GM21447 (cell line): ENCODE measurements around the gene MYOCD.

Source experiments
- ATAC-seq: cut with Tn5 transposase; IDR thresholded peaks from one replicate; pipeline ENCODE4 v1.9.1; 2021; ENCODE audit not compliant: unreplicated experiment

MYOCD gene

DNA sequence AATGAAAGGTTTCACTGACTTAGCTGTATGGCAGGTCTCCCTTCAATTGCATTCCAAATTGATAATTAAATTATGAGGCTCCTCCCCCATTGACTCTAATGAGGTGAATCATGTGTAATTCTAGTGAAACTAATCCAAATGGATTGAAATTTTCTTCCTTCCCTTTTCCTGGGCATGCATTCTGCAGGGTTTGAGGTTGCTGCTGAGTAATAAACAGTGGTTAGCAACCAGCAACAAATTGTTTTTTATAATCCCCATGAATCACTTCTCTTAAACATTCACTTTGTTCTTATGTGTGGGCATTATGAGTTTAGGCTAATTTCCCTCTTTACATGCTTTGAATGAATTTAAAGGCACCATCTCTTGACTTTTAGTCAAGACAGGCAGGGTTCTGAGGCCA, 43.4 kb downstream of the MYOCD start:
- ATAC-seq: no peak

DNA sequence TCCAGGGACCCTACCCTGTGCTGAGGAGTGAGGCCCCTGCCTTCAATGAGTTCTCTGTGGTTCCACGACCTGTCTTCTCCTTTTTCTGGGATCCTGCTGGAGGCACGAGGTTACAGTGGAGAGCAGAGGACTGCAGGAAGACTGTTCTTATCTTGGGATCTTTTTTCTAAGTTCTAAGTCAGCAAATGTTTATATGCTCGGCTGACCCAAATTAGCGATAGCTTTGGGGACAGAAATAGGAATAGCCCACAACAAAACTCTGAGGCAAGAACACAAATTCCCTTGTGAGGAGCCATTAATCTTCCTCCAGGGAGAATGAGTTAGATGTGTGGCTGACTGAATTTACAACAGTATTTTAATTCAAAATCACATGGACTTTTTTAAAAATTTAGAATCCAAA, 46.7 kb downstream of the MYOCD start:
- ATAC-seq: no peak

DNA sequence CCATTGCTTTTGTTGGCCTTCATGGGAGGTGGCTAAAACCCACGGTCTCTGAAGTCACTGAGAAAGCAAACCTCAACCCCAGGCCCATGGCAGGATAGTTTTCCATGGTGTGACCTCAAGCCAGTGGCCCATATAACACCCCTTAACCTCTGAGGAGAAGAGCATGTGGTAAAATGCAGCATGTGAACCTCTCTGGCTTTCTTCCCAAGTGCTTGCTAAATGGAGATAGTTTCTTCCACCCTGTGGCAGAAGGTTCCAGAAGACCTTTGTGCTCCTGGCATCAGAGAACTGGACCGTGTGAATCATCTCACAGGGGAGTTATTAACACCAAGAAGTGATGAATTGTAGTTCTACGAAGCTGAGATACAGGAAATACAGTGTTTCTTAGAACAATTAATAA, 47.3 kb downstream of the MYOCD start:
- ATAC-seq: no peak

DNA sequence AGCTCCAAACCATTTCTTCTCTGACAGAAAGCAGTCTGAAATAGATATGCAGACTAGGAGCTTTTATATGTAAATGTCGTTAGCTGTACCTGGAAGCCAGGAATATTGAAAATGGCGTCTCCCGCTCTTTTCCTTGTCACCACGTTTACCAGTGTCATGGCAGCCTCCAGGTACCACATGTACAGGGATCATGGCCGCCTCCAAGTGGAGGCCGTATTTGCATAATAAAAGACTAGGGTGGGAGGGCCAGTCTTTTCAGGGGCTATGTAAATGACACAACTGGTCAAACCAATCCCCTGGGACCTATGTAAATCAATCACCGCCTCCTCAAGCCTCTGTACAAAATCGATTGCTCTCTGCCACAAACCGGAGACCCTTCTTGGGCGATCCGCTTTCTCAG, 54.3 kb downstream of the MYOCD start:
- ATAC-seq: no peak

DNA sequence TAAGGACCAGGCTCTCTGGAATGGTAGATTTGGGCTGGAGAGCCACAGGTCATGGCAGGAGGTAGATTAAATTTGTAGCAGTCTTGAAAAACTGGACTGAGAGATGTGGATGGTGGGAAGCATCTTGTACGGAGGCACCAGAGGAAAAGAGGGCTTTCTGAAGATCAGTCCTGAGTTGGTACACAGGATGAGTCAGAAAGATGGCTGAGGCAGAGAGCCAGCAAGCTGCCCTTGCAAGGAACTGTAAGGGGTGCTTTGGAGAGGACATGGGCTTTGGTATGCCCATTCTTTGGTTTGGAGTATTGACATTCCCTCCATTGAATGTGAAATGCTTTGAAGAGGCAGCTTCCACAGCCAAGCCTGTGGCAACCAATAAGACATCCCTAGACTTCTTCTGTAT, 55.9 kb downstream of the MYOCD start:
- no peak for ATAC-seq

DNA sequence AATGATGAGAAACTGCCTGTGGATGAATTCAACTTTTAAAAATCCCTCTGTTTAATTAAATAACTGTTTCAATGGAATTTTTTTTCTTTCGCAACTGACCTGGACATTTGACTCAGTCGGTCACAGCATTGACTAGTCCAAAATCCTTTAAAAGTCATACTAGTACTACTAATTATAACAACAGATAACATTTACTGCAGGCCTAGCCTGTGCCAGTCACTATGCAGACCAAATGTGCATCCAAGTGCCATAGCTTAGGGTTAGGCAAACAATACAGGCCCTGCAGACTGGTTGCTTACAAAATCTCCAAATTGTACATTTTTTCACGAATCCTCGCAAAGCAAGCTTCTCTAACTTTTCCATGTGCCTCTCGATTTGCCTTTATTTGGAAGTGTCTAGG, 56.6 kb downstream of the MYOCD start:
- ATAC-seq: no peak

DNA sequence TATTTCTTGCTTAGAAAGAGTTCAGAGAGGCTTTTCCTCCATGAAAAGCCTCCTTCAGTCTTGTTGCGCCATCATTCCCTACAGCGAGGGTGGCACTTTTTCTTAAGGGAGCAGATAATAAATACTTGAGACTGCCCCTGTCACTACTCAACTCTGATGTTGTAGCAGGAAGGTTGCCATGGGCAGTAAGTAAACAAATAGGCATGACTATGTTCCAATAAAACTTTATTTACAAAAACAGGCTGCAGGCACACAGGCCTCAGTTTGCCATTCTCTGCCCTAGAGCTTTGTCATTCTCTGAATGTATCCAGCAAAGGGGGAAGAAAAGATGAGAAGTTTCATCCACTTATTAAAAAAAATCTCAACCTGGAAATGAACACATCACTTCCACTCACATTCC, 60.4 kb downstream of the MYOCD start:
- ATAC-seq: no peak

DNA sequence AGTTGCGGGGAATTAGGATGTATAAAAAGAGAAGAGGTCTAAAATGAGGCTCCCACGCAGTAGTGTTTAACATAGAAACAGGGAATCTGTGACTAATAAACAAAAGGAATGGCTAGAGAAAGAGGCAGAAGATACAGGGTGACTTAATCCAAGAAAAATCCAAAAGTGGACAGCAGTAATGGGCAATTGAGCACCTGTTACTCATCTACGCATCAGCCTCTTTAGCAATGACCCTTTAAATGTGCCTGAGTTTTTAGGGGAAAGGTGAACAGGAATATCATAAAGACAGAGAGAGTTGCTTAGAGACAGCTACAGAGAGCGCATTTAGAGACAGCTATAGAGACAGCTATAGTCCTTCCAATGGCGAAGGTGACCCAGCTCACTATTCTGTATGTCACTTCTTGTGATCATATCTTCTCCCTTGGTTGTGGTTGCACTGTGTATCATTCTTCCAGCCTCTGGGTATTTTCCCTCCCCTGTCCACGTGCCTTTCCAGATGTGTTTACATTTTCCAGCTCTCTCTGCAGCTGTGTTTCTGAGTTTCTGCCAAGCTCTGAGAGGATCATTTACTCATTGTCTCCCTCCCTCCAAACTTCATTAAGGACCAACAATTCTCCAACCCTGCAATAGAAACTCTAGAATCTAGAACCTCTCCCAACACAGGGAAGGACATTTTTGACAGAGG, 61.5 kb downstream of the MYOCD start:
- no peak for ATAC-seq

DNA sequence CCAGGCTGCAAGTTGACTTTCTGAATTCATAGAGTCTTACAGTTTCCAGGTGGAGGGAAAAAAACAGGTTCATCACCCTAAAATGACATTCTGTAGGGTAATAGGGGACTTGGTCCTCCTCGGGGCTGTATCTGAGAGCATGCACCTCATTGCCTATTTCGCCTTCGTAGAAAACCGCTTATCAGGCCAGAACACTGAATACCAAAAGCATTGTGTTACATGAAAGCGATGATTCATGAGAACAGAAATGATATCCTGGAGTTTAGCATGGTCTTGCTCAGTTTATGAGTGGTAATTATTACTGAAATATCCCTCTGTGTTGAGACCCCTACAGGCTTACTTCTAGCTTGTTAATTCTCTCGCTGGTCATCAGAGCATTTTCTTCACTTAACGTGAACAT, 62.2 kb downstream of the MYOCD start:
- no peak for ATAC-seq

DNA sequence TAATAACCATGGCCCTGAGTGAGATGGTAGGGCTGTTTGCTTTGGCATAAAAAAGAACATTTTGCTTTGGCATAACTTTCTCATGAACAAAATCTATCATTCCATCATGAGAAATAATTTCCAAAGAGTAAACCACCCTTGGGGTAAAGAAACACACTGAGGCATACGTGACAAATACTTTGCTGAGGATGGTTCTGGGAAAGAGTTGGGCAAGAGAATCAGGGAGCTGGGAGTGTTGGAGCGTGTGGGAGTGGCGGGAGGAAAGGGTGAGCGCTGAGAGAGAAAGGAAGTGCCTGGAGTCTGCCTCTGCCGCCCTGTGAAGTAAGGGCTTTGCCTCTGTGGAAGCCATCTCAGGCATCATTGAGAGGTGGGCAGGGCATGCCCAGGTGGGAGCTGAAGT, 63.4 kb downstream of the MYOCD start:
- no peak for ATAC-seq

DNA sequence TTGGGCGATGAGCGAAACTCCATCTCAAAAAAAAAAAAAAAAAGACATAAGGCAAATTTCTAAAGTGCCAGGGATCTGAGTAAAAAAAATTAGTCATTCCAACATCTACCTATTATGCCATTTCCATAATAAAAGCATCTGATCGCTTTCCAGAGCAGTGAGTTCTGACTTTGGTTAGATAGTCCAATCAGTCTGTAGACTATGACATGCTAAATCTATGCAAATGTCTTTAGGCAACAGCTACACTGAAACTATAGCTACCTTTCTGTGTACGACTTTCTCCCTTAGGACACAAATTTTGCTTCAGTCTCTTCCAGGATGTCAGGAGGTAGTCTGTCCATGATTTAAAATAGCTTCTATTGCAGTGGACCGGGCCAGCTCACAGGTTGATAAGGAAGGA, 64.7 kb downstream of the MYOCD start:
- ATAC-seq: no peak

DNA sequence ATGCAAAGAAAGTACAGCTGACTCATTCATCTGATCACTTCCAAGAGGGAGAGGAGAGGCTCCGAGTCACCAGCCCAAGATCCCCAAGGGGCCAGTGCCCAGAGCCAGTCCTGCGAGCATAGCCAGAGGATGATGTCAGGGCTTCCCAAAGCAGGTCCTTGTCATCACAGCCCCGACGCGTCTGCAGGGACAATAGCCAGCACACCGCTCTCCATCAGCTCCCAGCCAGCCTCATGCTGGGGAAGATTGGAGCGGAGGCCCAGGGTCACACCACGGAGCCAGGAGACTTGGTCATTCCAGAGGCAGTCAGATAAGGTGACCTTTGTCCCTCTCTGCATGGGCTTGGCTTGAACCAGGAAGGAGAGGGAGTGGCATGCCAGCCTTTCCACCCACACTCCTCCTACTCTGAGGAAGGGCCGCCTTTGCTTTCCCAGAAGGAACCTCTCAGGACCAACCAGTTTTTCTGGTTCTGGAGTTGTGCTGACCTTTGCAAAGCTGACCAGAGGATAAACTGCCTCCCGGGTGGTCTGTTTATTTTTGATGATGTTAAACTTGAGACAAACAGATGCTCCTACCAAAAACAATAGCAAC, 65.3 kb downstream of the MYOCD start:
- no peak for ATAC-seq

DNA sequence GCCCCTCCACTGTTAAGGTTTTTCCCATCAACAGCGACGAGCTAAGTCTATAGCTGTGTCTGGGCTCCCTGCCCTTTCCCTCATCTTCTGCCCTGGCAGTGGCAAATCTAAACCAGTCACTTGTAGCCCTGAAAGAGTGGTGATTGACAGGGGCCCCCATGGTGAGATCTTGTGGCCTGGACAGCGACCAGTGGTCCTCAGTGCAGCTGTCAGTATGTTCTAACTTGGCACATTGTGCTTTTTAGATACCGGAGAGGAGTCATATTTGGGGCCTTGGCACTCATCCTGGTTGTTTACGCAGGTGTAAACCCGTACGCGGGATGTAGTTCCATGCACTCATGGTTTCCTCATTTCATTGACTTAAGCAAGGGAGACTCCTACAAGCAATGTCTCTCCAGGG, 66.1 kb downstream of the MYOCD start:
- no peak for ATAC-seq

DNA sequence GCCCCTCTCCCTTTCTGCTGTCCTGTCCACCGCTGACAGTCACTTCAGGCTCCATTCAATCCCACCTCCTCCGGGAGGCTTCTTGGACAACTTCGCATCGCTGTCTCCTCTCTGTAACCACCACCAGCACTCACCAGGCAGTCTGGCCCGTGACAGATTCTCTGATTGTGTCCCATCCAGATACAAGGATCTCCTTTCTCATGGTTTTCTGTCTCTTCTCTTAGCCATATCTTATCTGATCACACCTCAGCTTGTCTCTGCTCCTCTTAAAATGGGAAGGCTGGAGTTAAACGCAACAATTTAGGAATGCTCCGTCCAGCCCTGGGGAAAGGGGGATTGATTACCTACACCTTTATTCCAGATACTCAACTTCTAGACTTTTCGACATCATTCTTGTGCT, 66.7 kb downstream of the MYOCD start:
- ATAC-seq: no peak

DNA sequence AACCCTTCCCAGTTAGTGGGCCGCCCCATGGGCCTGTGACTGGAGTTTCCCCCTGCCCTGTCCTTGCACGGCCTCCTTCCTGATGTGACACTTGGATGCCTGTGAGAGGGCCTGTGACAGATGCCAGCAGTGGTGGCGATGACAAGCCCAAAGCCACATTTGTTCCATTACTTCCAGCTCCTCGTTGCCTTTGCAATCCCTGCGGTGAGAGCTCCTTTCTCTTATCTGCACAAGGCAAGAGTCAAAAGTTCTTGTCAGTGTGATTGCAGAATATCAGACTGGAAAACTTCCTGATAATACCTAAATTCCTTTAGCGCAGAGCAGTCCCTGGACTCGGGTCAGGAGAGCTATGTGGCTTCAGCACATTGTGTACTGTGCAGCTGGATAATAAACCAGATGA, 69.2 kb downstream of the MYOCD start:
- ATAC-seq: no peak

DNA sequence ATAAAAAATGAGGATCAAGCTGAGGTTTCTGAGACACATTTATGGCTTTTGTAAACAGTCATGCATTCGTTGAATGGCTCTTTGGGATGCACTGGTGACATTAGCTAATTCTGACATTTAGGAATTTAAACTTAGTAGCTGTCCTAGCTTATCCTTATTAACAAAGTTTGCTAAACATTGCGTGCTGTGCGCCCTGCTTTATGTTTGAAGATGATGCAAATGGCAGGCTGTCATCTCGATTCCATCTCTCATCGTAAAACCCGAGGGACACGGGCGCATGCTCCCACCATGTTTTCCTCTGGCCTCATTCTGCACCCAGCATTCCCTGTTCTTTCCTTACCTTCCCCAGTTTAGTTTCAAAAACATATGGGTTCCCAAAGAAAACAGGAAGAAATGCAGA, 69.8 kb downstream of the MYOCD start:
- ATAC-seq: no peak

DNA sequence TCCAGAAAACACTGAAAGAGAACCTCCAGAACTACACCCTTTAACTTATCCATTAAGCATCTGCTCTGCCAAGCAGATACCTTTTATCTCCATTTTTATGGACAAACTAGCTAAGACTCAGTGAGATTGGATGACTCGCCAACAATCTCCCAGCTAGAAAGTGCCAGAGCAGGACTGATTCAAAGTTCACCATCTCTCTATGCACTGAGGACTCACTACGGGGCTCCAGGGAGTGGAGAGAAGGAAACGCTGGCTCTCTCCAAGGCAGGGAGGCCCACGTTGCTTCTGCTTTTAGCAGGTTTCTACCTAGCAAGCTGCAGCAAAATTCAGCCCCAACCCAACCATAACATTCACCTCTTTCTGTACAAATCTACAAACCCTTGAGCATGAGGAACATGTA, 70.8 kb downstream of the MYOCD start:
- no peak for ATAC-seq

DNA sequence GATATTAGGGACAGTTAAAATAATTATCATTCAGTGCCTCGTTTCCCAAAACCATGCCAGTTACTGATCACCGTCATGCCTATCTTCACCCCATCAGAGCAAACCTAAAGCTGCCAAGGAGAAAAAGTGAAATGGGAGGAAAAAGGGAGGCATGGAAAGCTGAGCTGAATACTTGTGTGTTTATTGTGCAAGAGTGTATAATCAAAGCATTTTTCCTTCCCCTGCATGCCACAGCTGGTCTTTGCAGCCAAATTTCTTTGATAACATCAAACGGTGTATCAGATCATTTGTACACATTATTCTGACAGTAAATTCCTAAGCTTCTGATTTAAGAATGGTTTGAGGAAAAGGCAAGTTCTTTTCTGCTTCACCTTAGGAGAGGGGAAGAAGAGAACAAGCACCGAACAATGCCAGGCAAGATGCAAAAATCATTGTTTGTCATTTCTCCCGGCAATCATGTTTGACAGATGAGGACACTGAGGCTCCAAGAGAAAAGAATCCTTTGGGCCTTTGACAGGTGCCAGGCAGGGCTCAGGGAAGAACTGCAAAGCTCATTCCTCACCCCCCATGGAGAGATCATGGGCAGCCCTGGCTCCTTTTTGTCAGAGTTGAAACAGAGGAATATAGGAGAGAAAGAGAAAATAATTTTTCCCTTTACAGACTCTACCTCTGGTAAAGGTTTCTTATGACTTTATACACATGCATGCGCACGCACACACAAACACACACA, 72.2 kb downstream of the MYOCD start:
- no peak for ATAC-seq

DNA sequence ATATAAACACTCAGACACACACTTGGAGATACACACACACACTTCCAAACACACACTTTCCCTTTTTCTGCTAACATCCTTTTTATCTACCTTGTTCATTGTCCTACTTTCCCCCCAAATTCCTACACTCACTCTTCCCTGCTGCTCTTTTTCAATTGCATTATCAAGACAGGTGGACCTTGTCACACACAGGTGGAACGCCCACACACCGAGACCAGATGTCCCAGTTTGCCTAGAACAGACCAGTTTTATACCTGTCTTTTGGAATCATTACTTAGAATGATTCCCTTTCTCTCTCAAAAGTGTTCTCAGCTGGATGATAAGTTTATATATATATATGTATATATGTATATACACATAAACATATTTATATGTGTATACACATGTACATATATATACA, 72.9 kb downstream of the MYOCD start:
- no peak for ATAC-seq

DNA sequence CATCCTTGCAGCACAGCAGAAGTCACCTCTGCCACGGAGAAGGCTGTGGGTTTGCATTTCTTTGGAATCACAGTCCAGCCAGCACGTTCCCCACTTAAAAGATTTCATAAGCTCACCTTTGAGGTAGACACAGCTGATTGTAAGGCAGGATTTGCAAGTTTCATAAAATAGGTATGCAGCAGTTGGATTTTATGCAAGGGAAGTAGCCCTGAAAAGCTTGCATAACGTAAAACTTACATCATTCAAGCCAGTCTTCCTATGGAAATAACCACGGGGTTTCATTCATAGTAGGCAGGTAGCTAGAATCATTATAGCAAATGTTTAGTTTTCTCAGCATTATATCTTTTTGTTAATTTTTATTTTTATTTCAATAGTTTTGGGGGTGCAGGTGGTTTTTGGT, 73.8 kb downstream of the MYOCD start:
- ATAC-seq: no peak

DNA sequence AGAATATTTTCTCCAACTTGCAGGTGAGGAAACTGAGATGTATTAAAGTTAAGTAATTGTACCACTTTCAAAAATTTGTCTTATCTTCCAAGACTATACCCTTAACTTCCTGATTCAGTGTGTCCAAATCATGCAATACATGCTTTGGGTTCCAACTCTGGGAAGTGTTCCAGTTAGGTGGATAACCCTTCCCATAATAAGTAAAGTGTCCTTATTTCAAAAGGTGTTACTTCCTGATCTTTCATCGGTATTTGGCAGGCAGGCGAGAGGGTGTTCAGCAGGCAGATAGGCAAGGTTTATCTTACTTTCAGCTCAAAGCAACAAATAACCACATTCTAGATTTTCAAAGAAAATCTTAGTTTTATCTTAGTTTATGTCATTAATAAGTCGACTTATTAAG, 77.4 kb downstream of the MYOCD start:
- no peak for ATAC-seq

DNA sequence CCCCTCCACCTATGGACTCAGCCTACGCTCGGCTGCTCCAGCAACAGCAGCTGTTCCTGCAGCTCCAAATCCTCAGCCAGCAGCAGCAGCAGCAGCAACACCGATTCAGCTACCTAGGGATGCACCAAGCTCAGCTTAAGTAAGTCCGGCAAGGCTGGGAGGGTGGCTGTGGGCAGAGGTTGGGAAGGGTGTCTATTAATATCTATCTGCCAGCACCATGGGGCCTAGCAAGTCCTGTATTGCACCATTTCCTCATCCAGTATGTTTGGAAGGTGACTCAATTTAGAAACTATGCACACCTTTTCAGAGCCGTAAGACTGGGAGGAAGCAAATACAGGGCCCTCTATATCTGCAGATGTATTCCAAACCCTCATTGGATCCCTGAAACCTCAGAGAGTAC, 78.6 kb downstream of the MYOCD start:
- no peak for ATAC-seq

DNA sequence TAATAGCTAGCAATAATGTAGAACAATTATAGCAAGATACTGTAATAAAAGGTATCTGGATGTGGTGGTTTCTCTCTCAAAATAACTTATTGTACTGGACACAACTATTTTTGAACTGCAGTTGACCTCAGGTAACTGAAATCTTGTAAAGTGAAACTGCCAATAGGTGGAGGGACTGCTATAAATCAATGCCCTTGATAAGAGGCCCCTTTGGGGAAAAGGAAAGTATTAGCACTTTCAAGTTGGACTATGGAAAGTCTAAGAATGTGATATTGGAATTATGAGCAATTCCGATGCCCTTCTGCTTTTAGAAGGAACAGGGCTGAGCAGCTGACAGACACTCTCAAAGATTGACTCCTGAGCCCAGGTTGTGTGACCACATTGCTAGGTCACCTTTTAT, 79.1 kb downstream of the MYOCD start:
- no peak for ATAC-seq
